Suprapubic skin (tissue), 3 donors: ENCODE data around the gene DDHD1.

Experiments used
- CTCF ChIP-seq, 2 donors: fragments of 200-600 bp in 1 of 2; fragments of 450-650 bp in 1 of 2; sonication (generic) in 1 of 2; IDR thresholded peaks; one replicate each; pipeline ENCODE4 v1.5.1; 2016 to 2019; ENCODE audit warnings: antibody characterized with exemption in 2 of 2, mild to moderate bottlenecking in 1 of 2, moderate library complexity in 1 of 2
- POLR2A ChIP-seq, 2 donors: fragments of 450-650 bp; IDR thresholded peaks; one replicate each; pipeline ENCODE4 v1.6.1; 2017; ENCODE audit warnings: antibody characterized with exemption in 2 of 2, mild to moderate bottlenecking in 2 of 2, moderate library complexity in 2 of 2

- TF ChIP-seq CTCF (IDR thresholded peaks at IDR 0.05) (no peak), POLR2A (IDR thresholded peaks at IDR 0.05) (no peak)
Measured at GRCh38 chr14:53054457-53054856, 98.7 kb downstream of the DDHD1 start.
